AG04450 (cell line): ENCODE measurements around the gene COL12A1. TPM values are rescaled to one million over a fixed set of nuclear protein-coding genes. Genes with fewer than 3 reads are reported as not detected.

Source experiments
- CTCF ChIA-PET: fragments of 300-600, 350-600 bp; formaldehyde crosslinking; extraction: SDS; loops from one replicate; lab custom pipeline; 2022; ENCODE audit warnings: antibody characterized with exemption, inconsistent platforms; lab: Charles Lee
- POLR2A ChIA-PET: fragments of 350-600 bp; formaldehyde crosslinking; extraction: SDS; loops from one replicate; lab custom pipeline; 2021; ENCODE audit warnings: antibody characterized with exemption, inconsistent platforms; lab: Yijun Ruan, JAX
- DNase-seq: peaks from one replicate; pipeline ENCODE4 v3.0.0-alpha.2; 2011; ENCODE audit warnings: low read depth, low spot score
- H3K27ac ChIP-seq: one replicate; pipeline ENCODE4 v1.5.1; 2012; ENCODE audit warnings: low read depth, low read length, control low read depth
- H3K27me3 ChIP-seq: one replicate; pipeline ENCODE4 v1.6.0; 2012; ENCODE audit warnings: low read length; ENCODE audit not compliant: control insufficient read depth, insufficient read depth
- H3K4me3 ChIP-seq: 2 replicates; pipeline ENCODE4 v1.5.1; 2011; ENCODE audit warnings: mild to moderate bottlenecking, low read depth, low read length, control low read depth
- H3K9me3 ChIP-seq: 2 replicates; pipeline ENCODE4 v1.5.1; 2012; ENCODE audit warnings: low read length; ENCODE audit not compliant: control insufficient read depth, insufficient read depth
- CTCF ChIP-seq: IDR thresholded peaks from 2 replicates; pipeline ENCODE4 v1.5.1; 2011; ENCODE audit warnings: low read depth, low read length, control low read depth, inconsistent platforms
- polyA plus RNA-seq: library from polyadenylated mRNA; depleted of rRNA; stranded (reverse); fragments of >200 nt; gene quantifications from 2 replicates; pipeline ENCODE4 v1.2.3, GENCODE V29; 2011; rRNA removed

COL12A1 gene
- polyA plus RNA-seq, 1 experiment, result 1,109 TPM

DNA sequence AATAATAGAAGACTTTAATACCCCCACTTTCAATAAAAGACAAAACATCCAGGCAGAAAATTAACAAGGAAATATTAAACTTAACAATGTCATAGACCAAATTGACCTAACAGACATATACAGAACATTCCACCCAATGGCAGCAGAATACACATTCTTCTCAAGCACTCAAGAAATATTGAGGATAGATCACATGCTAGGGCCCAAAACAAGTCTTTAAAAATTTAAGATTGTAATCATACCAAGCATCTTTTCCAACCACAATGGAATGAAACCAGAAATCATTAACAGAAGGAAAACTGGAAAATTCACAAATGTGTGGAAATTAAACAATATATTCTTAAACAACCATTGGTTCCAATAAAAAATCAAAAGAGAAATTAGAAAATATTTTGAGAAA lies 161.0 kb downstream of the COL12A1 start:
- Histone ChIP-seq H3K27ac (no peak overlapping the region), H3K4me3 (no peak overlapping the region), H3K9me3 (peaks cover 7% of the 10 kb centered on the region), H3K27me3 (no peaks in the 10 kb centered on the region)
- DNase-seq, result no peak
- POLR2A ChIA-PET, result no interaction called here
- no peak for TF ChIP-seq CTCF
- CTCF ChIA-PET, result no interaction called here

- CTCF ChIA-PET, result no interaction called here
- H3K4me3 ChIP-seq, result no peak overlapping the region
- no peak for DNase-seq
- no peak overlapping the region for H3K27ac ChIP-seq
- no peak for TF ChIP-seq CTCF
- H3K9me3 ChIP-seq, result peaks cover 6% of the 10 kb centered on the region
- no peaks in the 10 kb centered on the region for H3K27me3 ChIP-seq
- POLR2A ChIA-PET, result no interaction called here
Measured at GRCh38 chr6:75041381-75041780, 164.5 kb downstream of the COL12A1 start.

Other genes starting within 250 kb of the COL12A1 start
- gene COX7A2, start 37.7 kb upstream of the COL12A1 start, polyA plus RNA-seq, result 235 and 263 TPM in 2 replicates
- gene TMEM30A, start 78.7 kb upstream of the COL12A1 start, polyA plus RNA-seq, result 65.6 and 75.0 TPM in 2 replicates